IMR-90 (cell line): ENCODE data around the gene ENTPD3. TPM values are rescaled to one million over a fixed set of nuclear protein-coding genes. Genes with fewer than 3 reads are reported as not detected.

Experiments
- ATAC-seq: fragments of 200-7000 bp; cut with Tn5 transposase; 2 replicates; pipeline ENCODE4 v1.9.1; 2020; ENCODE audit warnings: low read depth, mild to moderate bottlenecking, moderate library complexity
- BruUV-seq: library from RNA; stranded (reverse); fragments of 400-500 nt; replicated peaks from 2 replicates; lab custom pipeline; 2021; lab: Mats Ljungman, UMichigan
- CTCF ChIA-PET: fragments of 300-600 bp; formaldehyde crosslinking; extraction: SDS; loops from one replicate; lab custom pipeline; 2021; ENCODE audit warnings: antibody characterized with exemption; lab: Yijun Ruan, JAX
- POLR2A ChIA-PET: fragments of 300-600 bp; sonication (Branson Sonifier 250); formaldehyde crosslinking; loops from one replicate; lab custom pipeline; 2022; ENCODE audit warnings: antibody characterized with exemption; ENCODE audit not compliant: unreplicated experiment; lab: Charles Lee
- DNase-seq: peaks from one replicate; pipeline ENCODE4 v3.0.0; 2013
- H2AFZ ChIP-seq: replicated peaks from 2 replicates; pipeline ENCODE3; 2013; ENCODE audit warnings: low read length, mild to moderate bottlenecking; ENCODE audit not compliant: poor library complexity
- H2AK5ac ChIP-seq: 2 replicates; pipeline ENCODE4 v1.6.1; 2013; ENCODE audit warnings: low read depth, low read length, inconsistent platforms
- H2AK9ac ChIP-seq: replicated peaks from 2 replicates; pipeline ENCODE3; 2013; ENCODE audit warnings: mild to moderate bottlenecking, low read depth, low read length, moderate library complexity; ENCODE audit not compliant: poor library complexity
- H2BK120ac ChIP-seq: 2 replicates; pipeline ENCODE4 v1.6.1; 2013; ENCODE audit warnings: low read depth, low read length, inconsistent platforms
- H2BK15ac ChIP-seq: 3 replicates; pipeline ENCODE4 v1.6.1; 2013; ENCODE audit warnings: low read depth, low read length, inconsistent platforms
- H2BK20ac ChIP-seq: 2 replicates; pipeline ENCODE4 v1.6.1; 2013; ENCODE audit warnings: low read depth, mild to moderate bottlenecking, inconsistent platforms, low read length, moderate library complexity
- H2BK5ac ChIP-seq: 2 replicates; pipeline ENCODE4 v1.6.1; 2013; ENCODE audit warnings: mild to moderate bottlenecking, low read depth, low read length, inconsistent platforms; ENCODE audit not compliant: poor library complexity, severe bottlenecking
- H3K14ac ChIP-seq: replicated peaks from 2 replicates; pipeline ENCODE4 v1.6.1; 2013; ENCODE audit warnings: low read depth, low read length, inconsistent platforms
- H3K18ac ChIP-seq: 2 replicates; pipeline ENCODE4 v1.6.1; 2013; ENCODE audit warnings: low read depth, low read length, control low read depth
- H3K23ac ChIP-seq: 2 replicates; pipeline ENCODE4 v1.6.1; 2013; ENCODE audit warnings: low read depth, low read length, inconsistent platforms
- H3K27ac ChIP-seq: 2 replicates; pipeline ENCODE4 v1.5.1; 2013; ENCODE audit warnings: mild to moderate bottlenecking, control low read depth, low read length; ENCODE audit not compliant: insufficient read depth
- H3K27me3 ChIP-seq: 2 replicates; pipeline ENCODE4 v1.6.1; 2013; ENCODE audit warnings: low read length; ENCODE audit not compliant: control insufficient read depth, insufficient read depth
- H3K36me3 ChIP-seq: 2 replicates; pipeline ENCODE4 v1.6.1; 2013; ENCODE audit warnings: low read length, mixed read lengths; ENCODE audit not compliant: control insufficient read depth, insufficient read depth
- H3K4ac ChIP-seq: 2 replicates; pipeline ENCODE4 v1.6.1; 2013; ENCODE audit warnings: low read depth, low read length, inconsistent platforms
- H3K4me1 ChIP-seq: 2 replicates; pipeline ENCODE4 v1.6.1; 2013; ENCODE audit warnings: low read length, mixed read lengths; ENCODE audit not compliant: control insufficient read depth, insufficient read depth
- H3K4me2 ChIP-seq: 2 replicates; pipeline ENCODE4 v1.6.1; 2013; ENCODE audit warnings: low read depth, mild to moderate bottlenecking, control low read depth, low read length, moderate library complexity
- H3K4me3 ChIP-seq: 2 replicates; pipeline ENCODE4 v1.5.1; 2013; ENCODE audit warnings: low read depth, mild to moderate bottlenecking, control low read depth, low read length, moderate library complexity; ENCODE audit not compliant: insufficient read depth
- H3K56ac ChIP-seq: 2 replicates; pipeline ENCODE4 v1.6.1; 2013; ENCODE audit warnings: low read length, inconsistent platforms; ENCODE audit not compliant: insufficient read depth; ENCODE audit errors: extremely low read depth
- H3K79me1 ChIP-seq, 2 experiments: 2 replicates each; pipeline ENCODE4 v1.6.1; 2013; ENCODE audit warnings: low read length in 2 of 2, inconsistent platforms in 1 of 2, low read depth in 1 of 2
- H3K9ac ChIP-seq: 2 replicates; pipeline ENCODE4 v1.6.1; 2013; ENCODE audit warnings: low read depth, low read length, control low read depth
- H3K9me1 ChIP-seq: 2 replicates; pipeline ENCODE4 v1.6.1; 2013; ENCODE audit warnings: low read length, inconsistent platforms; ENCODE audit not compliant: insufficient read depth
- H3K9me3 ChIP-seq: 2 replicates; pipeline ENCODE4 v1.6.1; 2013; ENCODE audit warnings: low read length; ENCODE audit not compliant: control insufficient read depth, insufficient read depth
- H4K20me1 ChIP-seq: 2 replicates; pipeline ENCODE4 v1.6.1; 2013; ENCODE audit warnings: low read length, inconsistent platforms; ENCODE audit not compliant: insufficient read depth
- H4K5ac ChIP-seq: 2 replicates; pipeline ENCODE4 v1.6.1; 2013; ENCODE audit warnings: mild to moderate bottlenecking, low read depth, low read length, control low read depth
- H4K8ac ChIP-seq, 2 experiments: 2 replicates each; pipeline ENCODE4 v1.6.1; 2013; ENCODE audit warnings: low read depth in 2 of 2, low read length in 2 of 2, control low read depth in 1 of 2, inconsistent platforms in 1 of 2
- H4K91ac ChIP-seq: 2 replicates; pipeline ENCODE4 v1.6.1; 2013; ENCODE audit warnings: low read depth, low read length, inconsistent platforms; ENCODE audit not compliant: insufficient read depth
- BHLHE40 ChIP-seq: fragments of 150-350 bp; IDR thresholded peaks from 2 replicates; pipeline ENCODE4 v1.6.1; 2016; ENCODE audit warnings: mild to moderate bottlenecking, low read depth, low read length
- CEBPB ChIP-seq: IDR thresholded peaks from 2 replicates; pipeline ENCODE4 v1.6.1; 2012; ENCODE audit warnings: low read depth, low read length, improper control_type of control experiment
- CHD1 ChIP-seq: IDR thresholded peaks from 2 replicates; pipeline ENCODE4 v1.6.1; 2012; ENCODE audit warnings: low read depth, low read length, improper control_type of control experiment
- FOS ChIP-seq: fragments of 150-350 bp; IDR thresholded peaks from 2 replicates; pipeline ENCODE4 v1.6.1; 2016; ENCODE audit warnings: low read depth, low read length
- MAFK ChIP-seq: IDR thresholded peaks from 2 replicates; pipeline ENCODE4 v1.6.1; 2012; ENCODE audit warnings: low read depth, low read length, improper control_type of control experiment
- MAZ ChIP-seq: IDR thresholded peaks from 2 replicates; pipeline ENCODE4 v1.6.1; 2012; ENCODE audit warnings: low read depth, mild to moderate bottlenecking, low read length, improper control_type of control experiment, moderate library complexity, borderline replicate concordance
- MXI1 ChIP-seq: IDR thresholded peaks from 2 replicates; pipeline ENCODE4 v1.6.1; 2012; ENCODE audit warnings: low read depth, mild to moderate bottlenecking, low read length, moderate library complexity, borderline replicate concordance
- NFE2L2 ChIP-seq: fragments of 150-350 bp; IDR thresholded peaks from 2 replicates; pipeline ENCODE4 v1.6.1; 2016; ENCODE audit warnings: low read depth, mild to moderate bottlenecking, low read length
- POLR2A ChIP-seq: IDR thresholded peaks from 2 replicates; pipeline ENCODE4 v1.6.1; 2012; ENCODE audit warnings: mild to moderate bottlenecking, low read depth, low read length
- RAD21 ChIP-seq: IDR thresholded peaks from 2 replicates; pipeline ENCODE4 v1.6.1; 2012; ENCODE audit warnings: low read length, improper control_type of control experiment
- RCOR1 ChIP-seq: IDR thresholded peaks from 2 replicates; pipeline ENCODE4 v1.6.1; 2012; ENCODE audit warnings: mild to moderate bottlenecking, low read length, improper control_type of control experiment; ENCODE audit not compliant: insufficient replicate concordance
- RFX5 ChIP-seq: IDR thresholded peaks from 2 replicates; pipeline ENCODE4 v1.8.0; 2012; ENCODE audit warnings: low read depth, mild to moderate bottlenecking, low read length, moderate library complexity
- SMC3 ChIP-seq: fragments of 150-350 bp; IDR thresholded peaks from 2 replicates; pipeline ENCODE4 v1.6.1; 2016; ENCODE audit warnings: low read depth, mild to moderate bottlenecking, antibody characterized with exemption, low read length, moderate library complexity
- WGBS, 2 experiments: methylation state at CpG; one replicate each; pipeline versions ENCODE4 v1.1.5 to v1.1.7; 2013; ENCODE audit warnings: missing lambda C conversion rate in 2 of 2; ENCODE audit not compliant: insufficient read length in 1 of 2; ENCODE audit errors: extremely low coverage in 2 of 2; 5-methylcytosine and 5-hydroxymethylcytosine counted together
- dilution Hi-C: fragments of 300-500 bp; cut with HindIII; formaldehyde crosslinking; loops from one replicate; pipeline ENCODE4 v1.14.3; 2018; ENCODE audit warnings: low sequenced_read_pairs; ENCODE audit not compliant: unreplicated experiment
- in situ Hi-C: fragments of 300-500 bp; cut with MboI; formaldehyde crosslinking; loops from 3 replicates; pipeline ENCODE4 v1.14.3; 2019; ENCODE audit warnings: low sequenced_read_pairs, inconsistent platforms, mixed read lengths
- intact Hi-C: fragments of 100-400 bp; cut with micrococcal nuclease; formaldehyde crosslinking; loops from 2 replicates; pipeline ENCODE4 v1.10.0; 2022
- polyA plus RNA-seq, 3 experiments: library from polyadenylated mRNA; depleted of rRNA; stranded (reverse); fragments of >200 nt; gene quantifications; 2 replicates each; pipeline ENCODE4 v1.2.3, GENCODE V29; 2012; ENCODE audit warnings: low replicate concordance in 1 of 3
- total RNA-seq: library from RNA; depleted of rRNA; stranded (reverse); fragments of >200 nt; gene quantifications from 2 replicates; pipeline ENCODE4 v1.2.3, GENCODE V29; 2012
- TF ChIP-seq, protein P1 (sequence below): fragments of 150-350 bp; IDR thresholded peaks from 2 replicates; pipeline ENCODE4 v1.6.1; 2016; ENCODE audit warnings: low read depth, mild to moderate bottlenecking, low read length, moderate library complexity, borderline replicate concordance
- TF ChIP-seq, protein P2 (sequence below): conservative IDR thresholded peaks from 2 replicates; pipeline ENCODE4 v1.5.1; 2012; ENCODE audit warnings: mild to moderate bottlenecking, low read depth, low read length, improper control_type of control experiment
- TF ChIP-seq, protein P3 (sequence below): fragments of 150-350 bp; IDR thresholded peaks from 2 replicates; pipeline ENCODE4 v1.6.1; 2017; ENCODE audit warnings: mild to moderate bottlenecking, antibody characterized with exemption, low read length, low read depth

Gene ENTPD3
- total and polyA plus RNA-seq, 2 of the 4 experiments (the other 2 are of a cell fraction), result not detected

DNA sequence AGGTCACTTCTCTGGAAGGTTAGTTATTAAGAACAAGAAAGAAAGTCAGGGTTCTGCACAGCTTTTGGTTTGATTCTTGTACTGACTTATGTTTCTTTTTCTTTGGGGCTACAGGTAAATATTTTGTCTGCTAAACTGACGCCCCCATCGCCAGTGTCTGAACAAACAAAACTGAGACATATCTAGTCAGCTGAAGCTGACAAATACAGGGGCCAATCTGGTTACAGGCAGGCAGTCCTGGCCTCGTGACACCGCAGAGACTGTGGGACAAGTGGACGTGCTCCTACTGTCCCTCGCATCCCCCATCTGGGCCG, 65.5 kb downstream of the ENTPD3 start:
- peak overlapping the region; percentile 81 for H3K27ac ChIP-seq
- dilution Hi-C loops (no loop called here), in situ Hi-C loops (no loop called here), intact Hi-C loops (loop anchor here (2.0 to 5.0 kb wide), 2 partner anchors 72 to 140 kb away; partner anchors contain the start of gene ZNF621)
- peak overlapping the region; percentile 46 for H2BK120ac ChIP-seq
- peaks cover 5 to 10% of the 10 kb centered on the region in 2 experiments; a peak in 1 of 4 replicates for H3K79me1 ChIP-seq
- no peaks in the 10 kb centered on the region for H3K9me1 ChIP-seq
- H2BK5ac ChIP-seq, result peak overlapping the region; percentile 53
- POLR2A ChIA-PET, result no interaction called here
- H2BK20ac ChIP-seq, result no peak overlapping the region
- H2AK5ac ChIP-seq, result peak overlapping the region; percentile 9; the same call in 1 of the 2 replicates
- no peaks in the 10 kb centered on the region for H3K9me3 ChIP-seq
- BruUV-seq, result no TSS peak
- peak overlapping the region; percentile 42 for H2AK9ac ChIP-seq
- peak overlapping the region; percentile 81 for H3K9ac ChIP-seq
- H3K18ac ChIP-seq, result peak overlapping the region; percentile 56; the same call in 1 of the 2 replicates
- H2BK15ac ChIP-seq, result no peak overlapping the region
- no peaks in the 10 kb centered on the region for H3K27me3 ChIP-seq
- peak overlapping the region; percentile 28 for H3K23ac ChIP-seq
- H3K4me1 ChIP-seq, result no peaks in the 10 kb centered on the region
- peaks cover 4% of the 10 kb centered on the region; the same call in 1 of the 2 replicates for H4K20me1 ChIP-seq
- no peak for DNase-seq
- 0% methylated on average over 3 of the region's 7 CpGs; no CpG with 5 or more reads in 1 of the 2 experiments for WGBS, 2 experiments
- peak overlapping the region; percentile 34; the same call in 1 of the 2 replicates for H3K56ac ChIP-seq
- ATAC-seq, result no peak
- peak overlapping the region; percentile 93 for H4K91ac ChIP-seq
- peak overlapping the region; percentile 72 for H3K4me3 ChIP-seq
- CTCF ChIA-PET, result no interaction called here
- peak overlapping the region; percentile 97 for H2AFZ ChIP-seq
- H3K4me2 ChIP-seq, result peak overlapping the region; percentile 87
- H3K14ac ChIP-seq, result peak overlapping the region; percentile 84
- TF ChIP-seq FOS (no peak), NFE2L2 (no peak), RCOR1 (no peak), CEBPB (no peak), POLR2A (no peak), CHD1 (no peak), SMC3 (no peak), MAZ (no peak), RFX5 (no peak), BHLHE40 (no peak), RAD21 (no peak), MAFK (no peak), MXI1 (no peak)
- TF ChIP-seq, protein P1, sequence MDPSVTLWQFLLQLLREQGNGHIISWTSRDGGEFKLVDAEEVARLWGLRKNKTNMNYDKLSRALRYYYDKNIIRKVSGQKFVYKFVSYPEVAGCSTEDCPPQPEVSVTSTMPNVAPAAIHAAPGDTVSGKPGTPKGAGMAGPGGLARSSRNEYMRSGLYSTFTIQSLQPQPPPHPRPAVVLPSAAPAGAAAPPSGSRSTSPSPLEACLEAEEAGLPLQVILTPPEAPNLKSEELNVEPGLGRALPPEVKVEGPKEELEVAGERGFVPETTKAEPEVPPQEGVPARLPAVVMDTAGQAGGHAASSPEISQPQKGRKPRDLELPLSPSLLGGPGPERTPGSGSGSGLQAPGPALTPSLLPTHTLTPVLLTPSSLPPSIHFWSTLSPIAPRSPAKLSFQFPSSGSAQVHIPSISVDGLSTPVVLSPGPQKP, result no peak
- TF ChIP-seq, protein P2, sequence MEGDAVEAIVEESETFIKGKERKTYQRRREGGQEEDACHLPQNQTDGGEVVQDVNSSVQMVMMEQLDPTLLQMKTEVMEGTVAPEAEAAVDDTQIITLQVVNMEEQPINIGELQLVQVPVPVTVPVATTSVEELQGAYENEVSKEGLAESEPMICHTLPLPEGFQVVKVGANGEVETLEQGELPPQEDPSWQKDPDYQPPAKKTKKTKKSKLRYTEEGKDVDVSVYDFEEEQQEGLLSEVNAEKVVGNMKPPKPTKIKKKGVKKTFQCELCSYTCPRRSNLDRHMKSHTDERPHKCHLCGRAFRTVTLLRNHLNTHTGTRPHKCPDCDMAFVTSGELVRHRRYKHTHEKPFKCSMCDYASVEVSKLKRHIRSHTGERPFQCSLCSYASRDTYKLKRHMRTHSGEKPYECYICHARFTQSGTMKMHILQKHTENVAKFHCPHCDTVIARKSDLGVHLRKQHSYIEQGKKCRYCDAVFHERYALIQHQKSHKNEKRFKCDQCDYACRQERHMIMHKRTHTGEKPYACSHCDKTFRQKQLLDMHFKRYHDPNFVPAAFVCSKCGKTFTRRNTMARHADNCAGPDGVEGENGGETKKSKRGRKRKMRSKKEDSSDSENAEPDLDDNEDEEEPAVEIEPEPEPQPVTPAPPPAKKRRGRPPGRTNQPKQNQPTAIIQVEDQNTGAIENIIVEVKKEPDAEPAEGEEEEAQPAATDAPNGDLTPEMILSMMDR, result no peak
- TF ChIP-seq, protein P3, sequence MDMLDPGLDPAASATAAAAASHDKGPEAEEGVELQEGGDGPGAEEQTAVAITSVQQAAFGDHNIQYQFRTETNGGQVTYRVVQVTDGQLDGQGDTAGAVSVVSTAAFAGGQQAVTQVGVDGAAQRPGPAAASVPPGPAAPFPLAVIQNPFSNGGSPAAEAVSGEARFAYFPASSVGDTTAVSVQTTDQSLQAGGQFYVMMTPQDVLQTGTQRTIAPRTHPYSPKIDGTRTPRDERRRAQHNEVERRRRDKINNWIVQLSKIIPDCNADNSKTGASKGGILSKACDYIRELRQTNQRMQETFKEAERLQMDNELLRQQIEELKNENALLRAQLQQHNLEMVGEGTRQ, result no peak
- peak overlapping the region; percentile 91 to 93 for H4K8ac ChIP-seq
- peak overlapping the region; percentile 85 for H4K5ac ChIP-seq
- peaks cover 1% of the 10 kb centered on the region; the same call in 1 of the 2 replicates for H3K36me3 ChIP-seq
- H3K4ac ChIP-seq, result peak overlapping the region; percentile 91
